H9 (cell line): Measurements from ENCODE around the gene RAB11A. TPM values are rescaled to one million over a fixed set of nuclear protein-coding genes. Genes with fewer than 3 reads are reported as not detected.
A peak's percentile ranks its signal among the peaks of the same experiment; 100 is the strongest.

Source experiments
- DNase-seq: peaks from one replicate; pipeline ENCODE4 v3.0.0-alpha.2; 2017
- H2AFZ ChIP-seq: one replicate; pipeline ENCODE4 v1.6.1; 2013; ENCODE audit warnings: mild to moderate bottlenecking, low read length, control low read depth, moderate library complexity
- H2AK5ac ChIP-seq: 2 replicates; pipeline ENCODE4 v1.6.1; 2013; ENCODE audit warnings: low read length, control low read depth, mixed read lengths; ENCODE audit not compliant: insufficient read length
- H2BK120ac ChIP-seq: one replicate; pipeline ENCODE4 v1.6.1; 2013; ENCODE audit warnings: low read depth, mild to moderate bottlenecking, low read length, control low read depth, inconsistent platforms; ENCODE audit not compliant: poor library complexity, severe bottlenecking
- H2BK12ac ChIP-seq: 2 replicates; pipeline ENCODE4 v1.6.1; 2013; ENCODE audit warnings: low read length, control low read depth, mixed read lengths, low read depth; ENCODE audit not compliant: insufficient read length
- H2BK15ac ChIP-seq: 2 replicates; pipeline ENCODE4 v1.6.1; 2013; ENCODE audit warnings: low read depth, low read length, control low read depth
- H2BK20ac ChIP-seq: one replicate; pipeline ENCODE4 v1.6.1; 2013; ENCODE audit warnings: low read depth, mild to moderate bottlenecking, low read length, control low read depth, inconsistent platforms; ENCODE audit not compliant: poor library complexity, severe bottlenecking
- H2BK5ac ChIP-seq: 2 replicates; pipeline ENCODE4 v1.6.1; 2013; ENCODE audit warnings: low read length, control low read depth, mixed read lengths; ENCODE audit not compliant: insufficient read length
- H3K14ac ChIP-seq: 2 replicates; pipeline ENCODE4 v1.6.1; 2013; ENCODE audit warnings: low read length, control low read depth; ENCODE audit not compliant: insufficient read depth
- H3K18ac ChIP-seq: 2 replicates; pipeline ENCODE4 v1.6.1; 2013; ENCODE audit warnings: low read depth, mild to moderate bottlenecking, mixed read lengths, low read length, control low read depth; ENCODE audit not compliant: insufficient read length
- H3K23ac ChIP-seq: 2 replicates; pipeline ENCODE4 v1.6.1; 2013; ENCODE audit warnings: low read length, control low read depth, mixed read lengths, low read depth; ENCODE audit not compliant: insufficient read length
- H3K23me2 ChIP-seq: 2 replicates; pipeline ENCODE4 v1.6.1; 2013; ENCODE audit warnings: low read depth, mild to moderate bottlenecking, mixed read lengths, low read length, control low read depth; ENCODE audit not compliant: insufficient read length, poor library complexity, severe bottlenecking
- H3K27ac ChIP-seq: 2 replicates; pipeline ENCODE4 v1.5.1; 2013; ENCODE audit warnings: low read length, control low read depth, mixed read lengths, low read depth; ENCODE audit not compliant: insufficient read length
- H3K27me3 ChIP-seq: 2 replicates; pipeline ENCODE4 v1.6.1; 2013; ENCODE audit warnings: low read length, control low read depth, inconsistent platforms; ENCODE audit not compliant: insufficient read depth
- H3K4ac ChIP-seq: 2 replicates; pipeline ENCODE4 v1.6.1; 2013; ENCODE audit warnings: low read depth, mild to moderate bottlenecking, control low read depth, inconsistent platforms, low read length, moderate library complexity
- H3K4me1 ChIP-seq: 2 replicates; pipeline ENCODE4 v1.6.1; 2013; ENCODE audit warnings: low read length, control low read depth, inconsistent platforms; ENCODE audit not compliant: insufficient read depth
- H3K4me2 ChIP-seq: 2 replicates; pipeline ENCODE4 v1.6.1; 2013; ENCODE audit warnings: low read length, control low read depth, mixed read lengths; ENCODE audit not compliant: insufficient read length, insufficient read depth
- H3K56ac ChIP-seq: 2 replicates; pipeline ENCODE4 v1.6.1; 2013; ENCODE audit warnings: low read depth, mild to moderate bottlenecking, mixed read lengths, low read length, control low read depth; ENCODE audit not compliant: insufficient read length
- H3K79me1 ChIP-seq: 2 replicates; pipeline ENCODE4 v1.6.1; 2013; ENCODE audit warnings: low read depth, mild to moderate bottlenecking, moderate library complexity, low read length, control low read depth, inconsistent platforms; ENCODE audit not compliant: insufficient read depth, poor library complexity, severe bottlenecking
- H3K79me2 ChIP-seq: 2 replicates; pipeline ENCODE4 v1.6.1; 2013; ENCODE audit warnings: low read length, control low read depth, inconsistent platforms; ENCODE audit not compliant: insufficient read depth
- H3K9ac ChIP-seq: 2 replicates; pipeline ENCODE4 v1.6.1; 2013; ENCODE audit warnings: low read length, control low read depth, mixed read lengths; ENCODE audit not compliant: insufficient read length; ENCODE audit errors: extremely low read depth
- H3K9me3 ChIP-seq: one replicate; pipeline ENCODE4 v1.6.1; 2013; ENCODE audit warnings: low read depth, low read length, inconsistent platforms; ENCODE audit not compliant: control insufficient read depth
- H3T11ph ChIP-seq: one replicate; pipeline ENCODE4 v1.6.1; 2013; ENCODE audit warnings: mild to moderate bottlenecking, low read length, control low read depth, inconsistent platforms
- H4K20me1 ChIP-seq: one replicate; pipeline ENCODE4 v1.6.1; 2013; ENCODE audit not compliant: control insufficient read depth, insufficient read length, insufficient read depth
- H4K5ac ChIP-seq: 2 replicates; pipeline ENCODE4 v1.6.1; 2013; ENCODE audit warnings: low read depth, mild to moderate bottlenecking, mixed read lengths, low read length, control low read depth; ENCODE audit not compliant: insufficient read length
- H4K8ac ChIP-seq: replicated peaks from 2 replicates; pipeline ENCODE4 v1.6.1; 2013; ENCODE audit warnings: low read length, control low read depth, mixed read lengths, low read depth; ENCODE audit not compliant: insufficient read length
- H4K91ac ChIP-seq: 2 replicates; pipeline ENCODE4 v1.6.1; 2013; ENCODE audit warnings: low read depth, mild to moderate bottlenecking, moderate library complexity, mixed read lengths, low read length, control low read depth; ENCODE audit not compliant: insufficient read length
- H3K27ac Mint-ChIP-seq, 3 experiments: 2 replicates in 2 of 3; 3 replicates in 1 of 3; pipeline ENCODE4 v1.8.0; 2020 to 2021; ENCODE audit warnings: mixed read lengths in 3 of 3, mild to moderate bottlenecking in 1 of 3, moderate library complexity in 1 of 3
- H3K27me3 Mint-ChIP-seq: 2 replicates; pipeline ENCODE4 v1.8.0; 2021; ENCODE audit warnings: low read depth, mild to moderate bottlenecking, moderate library complexity, mixed read lengths
- H3K36me3 Mint-ChIP-seq, 3 experiments: 2 replicates in 2 of 3; 3 replicates in 1 of 3; pipeline ENCODE4 v1.8.0; 2020 to 2021; ENCODE audit warnings: low read depth in 3 of 3, mixed read lengths in 3 of 3; ENCODE audit not compliant: insufficient read depth in 1 of 3
- H3K4me1 Mint-ChIP-seq, 2 experiments: 2 replicates each; pipeline ENCODE4 v1.8.0; 2020; ENCODE audit warnings: mixed read lengths in 2 of 2
- H3K4me3 Mint-ChIP-seq, 2 experiments: 2 replicates in 1 of 2; 3 replicates in 1 of 2; pipeline ENCODE4 v1.8.0; 2020 to 2021; ENCODE audit warnings: mild to moderate bottlenecking in 2 of 2, mixed read lengths in 2 of 2, moderate library complexity in 1 of 2
- H3K9me3 Mint-ChIP-seq, 2 experiments: 2 replicates in 1 of 2; 3 replicates in 1 of 2; pipeline ENCODE4 v1.8.0; 2020; ENCODE audit warnings: mild to moderate bottlenecking in 2 of 2, mixed read lengths in 2 of 2, moderate library complexity in 1 of 2
- CTCF ChIP-seq: fragments of 200-600 bp; sonication (generic); conservative IDR thresholded peaks from 3 replicates; pipeline ENCODE4 v1.8.0; 2021; ENCODE audit warnings: antibody characterized with exemption, mild to moderate bottlenecking
- WGBS: extraction: QIAGEN DNeasy Blood & Tissue Kit; methylation state at CpG from one replicate; pipeline ENCODE4 v1.1.7; 2013; ENCODE audit warnings: missing lambda C conversion rate, low lambda C conversion rate, mixed read lengths; ENCODE audit not compliant: insufficient read length; ENCODE audit errors: extremely low coverage; 5-methylcytosine and 5-hydroxymethylcytosine counted together
- long read RNA-seq: library from polyadenylated mRNA; unstranded; transcript quantifications from one replicate; pipeline ENCODE4 v2.0.0, GENCODE V29; 2020
- total RNA-seq: library from RNA; stranded (reverse); gene quantifications from 2 replicates; pipeline ENCODE4 v1.2.1, GENCODE V29; 2021

RAB11A gene
- 217 and 224 TPM in 2 replicates for total RNA-seq
- long read RNA-seq, full-length matches to known transcripts, result 353 of 370 reads
- long read RNA-seq, partial matches to known transcripts, result 2 of 370 reads
- long read RNA-seq, other reads (novel, unspliced or antisense), result 15 of 370 reads

- H3K27me3 Mint-ChIP-seq, result peaks cover 5% of the 10 kb centered on the region; the same call in 1 of the 2 replicates
- Histone ChIP-seq H3K23ac (no peak within 1 kb of the TSS), H4K91ac (no peak within 1 kb of the TSS), H2BK5ac (no peak within 1 kb of the TSS), H2BK15ac (no peak within 1 kb of the TSS), H3K27me3 (no peaks in the 10 kb centered on the region), H3K79me1 (no peaks in the 10 kb centered on the region), H4K20me1 (no peaks in the 10 kb centered on the region), H3K14ac (peak within 1 kb of the TSS; percentile 94), H2BK120ac (no peak within 1 kb of the TSS), H2BK20ac (no peak within 1 kb of the TSS), H3K4me1 (no peaks in the 10 kb centered on the region), H3K18ac (peak within 1 kb of the TSS; percentile 92), H3K27ac (no peak within 1 kb of the TSS), H3T11ph (no peak within 1 kb of the TSS), H3K9ac (peak within 1 kb of the TSS; percentile 86), H2AK5ac (no peak within 1 kb of the TSS), H4K8ac (no peak within 1 kb of the TSS), H3K9me3 (no peaks in the 10 kb centered on the region), H3K23me2 (peaks cover 4% of the 10 kb centered on the region), H2AFZ (no peak within 1 kb of the TSS), H3K79me2 (peaks cover 17% of the 10 kb centered on the region; the same call in 1 of the 2 replicates), H3K56ac (no peak within 1 kb of the TSS), H4K5ac (no peak within 1 kb of the TSS), H3K4me2 (peak within 1 kb of the TSS; percentile 85), H2BK12ac (no peak within 1 kb of the TSS), H3K4ac (no peak within 1 kb of the TSS)
- peaks cover 13 to 15% of the 10 kb centered on the region in 2 experiments for H3K4me1 Mint-ChIP-seq
- H3K4me3 Mint-ChIP-seq, result peak within 1 kb of the TSS; percentile 100
- DNase-seq, result peak; percentile 97
- peaks cover 3 to 5% of the 10 kb centered on the region in 2 experiments; a peak in 3 of 5 replicates for H3K9me3 Mint-ChIP-seq
- H3K27ac Mint-ChIP-seq, result peak within 1 kb of the TSS; percentile 99 to 100 (median 99)
- no CpG with 5 or more reads among the region's 62 CpGs for WGBS
- H3K36me3 Mint-ChIP-seq, result peaks cover 0 to 3% (median 1%) of the 10 kb centered on the region in 3 experiments; a peak in 4 of 7 replicates
- TF ChIP-seq CTCF, result peak; percentile 38; the same call in 2 of the 3 replicates
Measured at GRCh38 chr15:65869126-65869953, at the start of gene RAB11A. Gene RAB11A, plus strand, starts transcription at chr15:65869491. Its CDS starts 95 bp downstream, at chr15:65869586.
